Fibroblast of villous mesenchyme (primary cell): ENCODE results near the gene COMT. TPM values are rescaled to one million over a fixed set of nuclear protein-coding genes. Genes with fewer than 3 reads are reported as not detected.

Source experiments
- DNase-seq: peaks from one replicate; pipeline ENCODE4 v3.0.0-alpha.2; 2010; ENCODE audit warnings: low read depth
- H3K4me3 ChIP-seq: 2 replicates; pipeline ENCODE4 v1.5.1; 2011; ENCODE audit warnings: low read depth, mild to moderate bottlenecking, low read length
- total RNA-seq: library from RNA; depleted of rRNA; stranded (reverse); fragments of >200 nt; gene quantifications from 2 replicates; pipeline ENCODE4 v1.2.3, GENCODE V29; 2012
- TF ChIP-seq, protein P1 (sequence below): IDR thresholded peaks from 2 replicates; pipeline ENCODE4 v1.5.1; 2012; ENCODE audit warnings: low read depth, mild to moderate bottlenecking, low read length; ENCODE audit not compliant: insufficient read depth

Gene COMT
- total RNA-seq, 1 donor, result 173 TPM

DNA sequence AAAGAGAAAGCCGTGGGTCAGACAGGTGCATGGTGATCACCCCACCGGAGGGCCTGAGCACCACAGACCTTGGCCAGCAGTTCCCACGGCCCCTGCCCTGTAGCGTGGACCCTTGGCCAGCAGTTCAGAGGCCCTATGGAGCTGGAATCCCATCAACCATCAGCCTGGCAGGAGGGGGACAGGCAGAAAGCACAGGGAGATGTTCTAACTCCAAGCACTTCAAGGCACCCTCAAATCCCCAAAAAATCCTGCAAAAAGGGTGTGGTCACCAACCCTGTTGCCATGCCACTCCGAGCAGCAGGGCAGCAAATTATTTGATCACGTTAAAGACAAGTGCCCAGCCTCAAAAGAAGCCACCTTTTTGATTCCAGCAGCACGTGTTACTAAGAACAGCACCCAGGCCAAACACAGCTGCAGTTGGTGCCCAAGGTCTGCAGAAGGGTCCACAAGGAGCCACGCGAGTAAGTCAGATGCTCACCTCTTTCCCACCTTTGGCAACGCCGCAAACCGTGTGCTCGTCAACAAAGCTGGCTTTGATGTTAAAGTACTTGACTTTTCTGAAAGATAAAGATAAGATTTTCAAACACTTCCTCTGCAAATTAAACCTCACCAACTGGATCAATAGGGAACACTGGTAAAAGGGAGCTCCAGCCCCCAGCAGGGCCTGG is 26.2 kb upstream of the COMT start:
- TF ChIP-seq, protein P1, sequence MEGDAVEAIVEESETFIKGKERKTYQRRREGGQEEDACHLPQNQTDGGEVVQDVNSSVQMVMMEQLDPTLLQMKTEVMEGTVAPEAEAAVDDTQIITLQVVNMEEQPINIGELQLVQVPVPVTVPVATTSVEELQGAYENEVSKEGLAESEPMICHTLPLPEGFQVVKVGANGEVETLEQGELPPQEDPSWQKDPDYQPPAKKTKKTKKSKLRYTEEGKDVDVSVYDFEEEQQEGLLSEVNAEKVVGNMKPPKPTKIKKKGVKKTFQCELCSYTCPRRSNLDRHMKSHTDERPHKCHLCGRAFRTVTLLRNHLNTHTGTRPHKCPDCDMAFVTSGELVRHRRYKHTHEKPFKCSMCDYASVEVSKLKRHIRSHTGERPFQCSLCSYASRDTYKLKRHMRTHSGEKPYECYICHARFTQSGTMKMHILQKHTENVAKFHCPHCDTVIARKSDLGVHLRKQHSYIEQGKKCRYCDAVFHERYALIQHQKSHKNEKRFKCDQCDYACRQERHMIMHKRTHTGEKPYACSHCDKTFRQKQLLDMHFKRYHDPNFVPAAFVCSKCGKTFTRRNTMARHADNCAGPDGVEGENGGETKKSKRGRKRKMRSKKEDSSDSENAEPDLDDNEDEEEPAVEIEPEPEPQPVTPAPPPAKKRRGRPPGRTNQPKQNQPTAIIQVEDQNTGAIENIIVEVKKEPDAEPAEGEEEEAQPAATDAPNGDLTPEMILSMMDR, result no peak
- no peak for DNase-seq
- no peak overlapping the region for H3K4me3 ChIP-seq

DNA sequence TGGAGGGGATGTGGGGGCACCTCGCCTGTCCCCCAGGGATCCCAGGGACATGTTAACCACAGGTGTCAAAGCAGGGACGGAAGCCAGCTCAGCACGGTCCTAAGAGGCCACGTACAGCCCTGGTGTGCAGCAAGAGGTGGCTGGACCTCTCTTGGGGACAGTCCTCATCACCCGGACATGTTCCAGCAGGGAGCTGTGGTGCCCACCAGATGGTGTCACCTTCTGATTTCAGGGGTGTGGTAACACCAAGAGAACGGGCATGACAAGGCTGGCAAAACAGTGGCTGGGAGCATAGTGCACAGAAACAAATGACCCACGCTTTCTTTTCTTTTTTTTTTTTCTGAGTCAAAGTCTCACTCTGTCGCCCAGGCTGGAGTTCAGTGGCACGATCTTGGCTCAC is 25.6 kb upstream of the COMT start:
- TF ChIP-seq, protein P1, result no peak

DNA sequence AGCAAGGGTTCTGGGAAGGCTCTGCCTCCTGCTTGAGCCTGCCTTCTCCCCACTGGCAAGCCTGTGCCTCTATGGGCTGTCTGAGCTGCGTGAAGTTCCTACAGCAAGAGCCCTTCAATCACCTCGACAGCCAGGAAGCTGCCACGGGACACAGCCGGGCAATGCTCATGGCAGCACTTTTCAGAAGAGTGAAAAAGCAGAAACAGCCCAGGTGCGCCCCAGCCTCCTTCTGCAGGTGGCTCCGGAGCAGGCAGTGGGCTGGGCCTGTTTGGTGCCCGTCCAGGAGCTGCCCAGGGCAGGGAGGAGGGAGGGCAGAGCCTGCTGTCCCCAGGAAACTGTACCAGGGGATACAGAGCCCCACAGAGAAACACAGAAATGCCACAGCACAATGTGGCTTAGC is 24.6 kb upstream of the COMT start:
- no peak for DNase-seq
- TF ChIP-seq, protein P1, result no peak

More for the DNA sequence above, 25.6 kb upstream of the COMT start:
- H3K4me3 ChIP-seq, result no peak overlapping the region
- DNase-seq, result no peak

DNA sequence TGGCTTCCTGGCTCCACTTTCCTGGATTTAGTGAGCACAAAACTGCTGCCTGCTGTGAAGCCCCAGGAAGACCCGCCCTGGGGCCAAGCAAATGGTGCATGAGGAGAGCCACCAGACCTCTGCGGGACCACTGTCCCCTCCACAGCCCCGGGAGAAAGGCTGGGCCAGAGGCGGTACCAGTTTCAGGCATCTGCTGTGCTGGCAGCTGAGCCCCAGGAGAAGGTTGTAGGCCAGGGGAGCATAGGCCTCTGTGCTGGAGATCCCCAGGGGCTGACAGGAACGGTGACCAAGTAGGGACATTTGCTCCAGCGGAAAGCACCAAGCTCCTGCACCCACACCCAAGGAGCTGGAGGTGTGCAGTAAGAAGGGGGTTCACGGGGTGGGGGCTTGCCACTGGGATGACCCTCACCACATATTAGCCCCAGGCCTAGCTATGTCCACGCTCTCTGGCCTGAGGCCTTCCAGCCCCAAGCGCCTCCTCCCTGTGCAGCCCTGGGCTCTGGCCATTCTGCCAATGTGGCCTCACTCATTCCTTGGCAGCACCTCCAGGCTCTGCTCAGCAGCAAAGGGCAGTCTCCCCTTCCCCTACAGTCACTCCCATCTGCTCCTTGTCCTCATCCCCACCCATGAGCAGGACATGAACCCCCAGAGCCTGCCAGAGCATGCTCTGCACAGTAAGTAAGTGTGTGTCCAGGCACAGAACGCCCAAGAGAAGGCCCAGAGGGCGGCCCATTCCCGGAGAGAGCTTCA is 24.0 kb upstream of the COMT start:
- DNase-seq, result no peak
- TF ChIP-seq, protein P1, result no peak
- no peak overlapping the region for H3K4me3 ChIP-seq

More for the DNA sequence above, 24.6 kb upstream of the COMT start:
- no peak overlapping the region for H3K4me3 ChIP-seq

DNA sequence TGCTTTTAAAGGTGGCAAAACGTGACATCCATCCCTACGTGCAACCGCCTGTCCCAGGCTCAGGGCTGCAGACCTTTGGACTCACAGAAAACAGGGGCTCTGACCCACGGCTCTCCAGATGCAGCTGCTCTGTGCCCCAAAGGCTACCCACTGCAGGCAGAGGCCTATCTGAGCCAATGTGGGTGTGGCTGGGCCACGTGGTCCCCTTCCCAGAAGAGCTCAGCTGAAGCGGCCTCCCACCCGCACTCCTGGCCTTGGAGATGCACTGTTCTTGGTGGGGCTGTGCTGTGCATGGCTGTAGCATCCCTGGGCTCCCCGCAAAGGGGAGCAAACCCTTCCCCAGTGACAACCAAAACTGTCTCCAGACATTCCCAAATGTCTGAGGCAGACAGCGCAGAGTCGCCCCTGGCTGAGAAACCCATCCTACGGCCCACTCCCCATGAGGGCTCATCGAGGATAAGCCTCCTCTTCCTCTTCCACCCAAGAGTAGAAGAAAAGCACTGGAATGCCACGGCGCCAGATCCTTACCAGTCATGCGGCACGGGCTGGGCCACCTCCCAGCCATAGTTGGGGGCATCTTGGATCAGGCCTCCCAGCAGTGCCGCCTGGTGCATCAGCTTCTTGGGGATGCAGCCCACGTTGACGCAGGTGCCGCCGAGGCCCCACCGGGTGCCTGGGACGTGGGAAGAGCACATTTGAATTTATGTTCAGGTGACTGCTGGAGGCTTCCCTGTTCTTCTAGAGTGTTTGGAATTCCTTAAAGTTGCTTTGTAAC is 23.1 kb upstream of the COMT start:
- DNase-seq, result no peak
- TF ChIP-seq, protein P1, result no peak
- no peak overlapping the region for H3K4me3 ChIP-seq

DNA sequence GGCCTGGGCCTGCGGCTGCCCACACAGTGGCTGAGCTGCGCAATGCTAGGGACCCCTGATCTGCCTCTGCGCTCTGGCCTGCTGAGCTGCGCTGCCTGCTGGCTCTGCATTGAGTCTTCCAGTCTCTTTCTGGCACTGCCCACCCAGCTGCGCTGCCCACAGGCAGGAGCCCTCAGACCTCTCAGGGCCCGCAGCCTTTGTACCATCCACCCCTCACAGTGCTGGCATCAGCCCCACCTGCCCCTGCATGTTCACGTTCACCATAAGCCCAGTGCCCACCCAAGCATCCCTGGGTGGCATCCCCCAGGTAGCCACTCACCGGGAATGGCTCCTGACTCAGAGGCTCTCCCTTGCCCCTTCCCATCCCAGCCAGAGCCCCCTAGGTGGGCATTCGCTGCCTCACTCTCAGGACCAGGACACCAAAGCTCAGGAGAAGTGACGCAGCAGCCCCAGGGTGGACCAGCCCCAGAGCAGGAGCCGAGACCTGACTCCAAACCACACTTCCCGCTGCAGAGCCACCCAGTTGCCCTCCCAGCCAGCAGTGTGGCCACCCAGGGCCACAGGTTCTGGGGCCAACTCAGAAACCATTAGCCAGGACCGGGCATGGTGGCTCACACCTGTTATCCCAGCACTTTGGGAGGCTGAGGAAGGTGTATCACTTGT is 21.7 kb upstream of the COMT start:
- TF ChIP-seq, protein P1, result no peak
- no peak overlapping the region for H3K4me3 ChIP-seq

More for the DNA sequence above, 21.7 kb upstream of the COMT start:
- DNase-seq, result no peak
